ENCODE data around the gene F2RL3. TPM values are rescaled to one million over a fixed set of nuclear protein-coding genes. Genes with fewer than 3 reads are reported as not detected.

F2RL3 gene
- total and polyA plus RNA-seq, 9 of the 15 experiments (the other 6 are each of a cell fraction or from before 2014, with no cell fraction given) = 1.4 to 27.6 (median 11.9) TPM

DNA sequence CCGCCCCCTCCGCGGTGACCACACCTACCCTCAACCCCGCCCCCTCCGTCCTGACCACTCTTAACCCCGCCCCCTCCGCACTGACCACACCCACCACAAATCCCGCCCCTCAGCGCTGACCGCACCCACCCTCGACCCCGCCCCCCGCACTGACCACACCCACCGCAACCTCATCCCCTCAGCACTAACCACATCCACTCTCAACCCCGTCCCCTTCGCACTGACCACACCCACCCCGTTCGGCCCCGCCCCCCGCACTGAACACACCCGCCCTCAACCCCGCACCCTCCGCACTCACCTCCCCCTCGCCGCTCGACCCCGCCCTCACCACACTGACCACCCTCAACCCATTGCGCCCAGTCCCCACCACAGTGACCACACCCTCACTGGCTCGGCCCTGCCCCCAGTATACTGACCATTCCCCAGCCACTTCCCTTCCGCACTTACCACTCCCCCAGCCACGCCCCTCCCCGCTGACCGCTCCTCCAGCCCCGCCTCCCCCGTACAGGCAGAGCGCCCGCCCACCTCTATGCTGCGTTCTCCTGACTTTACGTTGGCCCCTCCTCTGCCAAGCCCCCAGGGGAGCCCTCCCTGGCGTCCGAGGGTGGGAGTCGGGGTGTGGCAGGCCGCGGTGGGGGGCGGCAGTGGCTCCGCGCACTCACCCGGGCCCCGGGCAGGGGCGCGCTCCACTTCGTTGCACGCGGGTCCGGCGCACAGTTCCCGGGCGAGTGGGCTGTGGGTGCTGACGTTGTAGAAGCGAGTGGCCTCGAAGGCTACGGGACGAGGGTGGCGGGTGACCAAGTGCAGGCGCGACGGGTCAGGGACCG is 8.4 kb downstream of the F2RL3 start (continued):
- TF ChIP-seq, protein P1, sequence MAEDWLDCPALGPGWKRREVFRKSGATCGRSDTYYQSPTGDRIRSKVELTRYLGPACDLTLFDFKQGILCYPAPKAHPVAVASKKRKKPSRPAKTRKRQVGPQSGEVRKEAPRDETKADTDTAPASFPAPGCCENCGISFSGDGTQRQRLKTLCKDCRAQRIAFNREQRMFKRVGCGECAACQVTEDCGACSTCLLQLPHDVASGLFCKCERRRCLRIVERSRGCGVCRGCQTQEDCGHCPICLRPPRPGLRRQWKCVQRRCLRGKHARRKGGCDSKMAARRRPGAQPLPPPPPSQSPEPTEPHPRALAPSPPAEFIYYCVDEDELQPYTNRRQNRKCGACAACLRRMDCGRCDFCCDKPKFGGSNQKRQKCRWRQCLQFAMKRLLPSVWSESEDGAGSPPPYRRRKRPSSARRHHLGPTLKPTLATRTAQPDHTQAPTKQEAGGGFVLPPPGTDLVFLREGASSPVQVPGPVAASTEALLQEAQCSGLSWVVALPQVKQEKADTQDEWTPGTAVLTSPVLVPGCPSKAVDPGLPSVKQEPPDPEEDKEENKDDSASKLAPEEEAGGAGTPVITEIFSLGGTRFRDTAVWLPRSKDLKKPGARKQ (CRISPR knock-in tag; IDR thresholded peaks at IDR 0.05) = no peak
- TF ChIP-seq, protein P2, sequence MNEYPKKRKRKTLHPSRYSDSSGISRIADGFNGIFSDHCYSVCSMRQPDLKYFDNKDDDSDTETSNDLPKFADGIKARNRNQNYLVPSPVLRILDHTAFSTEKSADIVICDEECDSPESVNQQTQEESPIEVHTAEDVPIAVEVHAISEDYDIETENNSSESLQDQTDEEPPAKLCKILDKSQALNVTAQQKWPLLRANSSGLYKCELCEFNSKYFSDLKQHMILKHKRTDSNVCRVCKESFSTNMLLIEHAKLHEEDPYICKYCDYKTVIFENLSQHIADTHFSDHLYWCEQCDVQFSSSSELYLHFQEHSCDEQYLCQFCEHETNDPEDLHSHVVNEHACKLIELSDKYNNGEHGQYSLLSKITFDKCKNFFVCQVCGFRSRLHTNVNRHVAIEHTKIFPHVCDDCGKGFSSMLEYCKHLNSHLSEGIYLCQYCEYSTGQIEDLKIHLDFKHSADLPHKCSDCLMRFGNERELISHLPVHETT (CRISPR knock-in tag; conservative IDR thresholded peaks at IDR 0.05 in 1 of 2, IDR thresholded peaks at IDR 0.05 in 1 of 2) = no peak
- peak; percentile 71 for TF ChIP-seq HNRNPL (IDR thresholded peaks at IDR 0.05; ENCODE audit: low read depth, low read length)
- TF ChIP-seq XRCC5 (IDR thresholded peaks at IDR 0.05; ENCODE audit: low read depth, low read length) = no peak
- TF ChIP-seq FUS (optimal IDR thresholded peaks at IDR 0.05; ENCODE audit: low read depth, low read length) = peak; percentile 55
- TF ChIP-seq TCF3 (CRISPR knock-in tag; IDR thresholded peaks at IDR 0.05) = peak; percentile 10; the same call in 1 of the 2 replicates
- TF ChIP-seq, protein P3, sequence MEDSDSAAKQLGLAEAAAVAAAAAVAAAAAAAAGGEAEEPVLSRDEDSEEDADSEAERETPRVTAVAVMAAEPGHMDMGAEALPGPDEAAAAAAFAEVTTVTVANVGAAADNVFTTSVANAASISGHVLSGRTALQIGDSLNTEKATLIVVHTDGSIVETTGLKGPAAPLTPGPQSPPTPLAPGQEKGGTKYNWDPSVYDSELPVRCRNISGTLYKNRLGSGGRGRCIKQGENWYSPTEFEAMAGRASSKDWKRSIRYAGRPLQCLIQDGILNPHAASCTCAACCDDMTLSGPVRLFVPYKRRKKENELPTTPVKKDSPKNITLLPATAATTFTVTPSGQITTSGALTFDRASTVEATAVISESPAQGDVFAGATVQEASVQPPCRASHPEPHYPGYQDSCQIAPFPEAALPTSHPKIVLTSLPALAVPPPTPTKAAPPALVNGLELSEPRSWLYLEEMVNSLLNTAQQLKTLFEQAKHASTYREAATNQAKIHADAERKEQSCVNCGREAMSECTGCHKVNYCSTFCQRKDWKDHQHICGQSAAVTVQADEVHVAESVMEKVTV (CRISPR knock-in tag; IDR thresholded peaks at IDR 0.05) = no peak
- TF ChIP-seq SAFB (IDR thresholded peaks at IDR 0.05; ENCODE audit: borderline replicate concordance, low read depth, low read length) = peak; percentile 65; the same call in 1 of the 2 replicates
- TF ChIP-seq, protein P4, sequence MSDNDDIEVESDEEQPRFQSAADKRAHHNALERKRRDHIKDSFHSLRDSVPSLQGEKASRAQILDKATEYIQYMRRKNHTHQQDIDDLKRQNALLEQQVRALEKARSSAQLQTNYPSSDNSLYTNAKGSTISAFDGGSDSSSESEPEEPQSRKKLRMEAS (CRISPR knock-in tag; IDR thresholded peaks at IDR 0.05) = peak; percentile 76
- TF ChIP-seq, protein P5, sequence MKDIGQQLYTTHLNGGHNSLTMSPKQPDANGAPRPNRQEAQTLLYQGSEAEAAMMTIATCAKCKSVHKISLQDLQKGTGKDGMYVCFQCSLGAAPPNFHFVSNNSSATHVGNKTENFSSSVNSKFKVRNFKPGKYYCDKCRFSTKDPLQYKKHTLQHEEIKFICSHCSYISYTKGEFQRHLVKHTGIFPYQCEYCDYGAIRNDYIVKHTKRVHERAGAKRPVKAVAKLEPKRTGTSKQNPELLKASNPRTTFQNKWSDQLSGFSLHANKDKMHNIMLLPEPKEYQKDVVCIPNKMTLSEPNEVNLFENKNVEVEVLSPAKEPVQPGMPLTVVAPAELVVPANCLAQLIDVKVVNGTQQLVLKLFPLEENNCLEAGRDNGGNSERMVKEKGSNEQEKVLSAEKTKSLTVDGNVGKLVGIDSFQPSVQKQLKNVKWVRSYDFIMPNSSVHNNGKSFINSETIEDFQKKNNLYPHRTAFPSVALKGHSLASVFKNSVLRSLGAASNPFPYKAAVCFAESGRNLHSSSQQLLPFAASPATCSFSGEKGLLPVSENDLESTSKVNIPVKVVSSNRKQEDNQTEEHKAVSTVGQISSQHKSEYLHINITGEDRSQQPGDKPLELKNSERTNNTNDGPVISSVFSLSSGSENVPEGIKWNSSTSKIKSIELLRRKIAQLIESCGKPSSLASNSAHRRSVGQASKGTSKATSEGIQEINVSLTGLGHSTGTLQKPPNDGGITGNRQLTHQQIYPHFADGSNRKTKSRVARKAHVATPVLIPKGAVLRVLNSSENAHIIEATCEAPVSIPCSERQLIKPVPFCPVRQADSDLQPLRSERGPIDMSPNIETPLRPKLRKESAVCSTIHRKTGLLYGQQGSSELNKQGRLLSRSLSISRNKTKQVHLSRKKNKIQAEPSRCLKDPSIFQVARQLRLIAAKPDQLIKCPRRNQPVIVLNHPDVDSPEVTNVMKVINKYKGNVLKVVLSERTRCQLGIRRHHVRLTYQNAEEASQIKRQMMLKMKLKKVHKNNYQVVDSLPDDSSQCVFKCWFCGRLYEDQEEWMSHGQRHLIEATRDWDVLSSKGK (CRISPR knock-in tag; IDR thresholded peaks at IDR 0.05) = no peak
- 0 out of 2 replicates have a peak, but pooled peaks have one; percentile 18 for TF ChIP-seq HDAC2 (IDR thresholded peaks at IDR 0.05)
- peak; percentile 45 for TF ChIP-seq HNRNPLL (IDR thresholded peaks at IDR 0.05; ENCODE audit: low read depth, low read length, poor library complexity, severe bottlenecking)
